DND-41 (cell line): ENCODE measurements around the gene AK5.

Experiments
- CTCF ChIP-seq: IDR thresholded peaks from 2 replicates; pipeline ENCODE4 v1.5.1; 2012; ENCODE audit warnings: borderline replicate concordance, low read length, moderate library complexity, mild to moderate bottlenecking; ENCODE audit not compliant: poor library complexity, severe bottlenecking; ENCODE audit errors: extremely low read depth
- EZH2 ChIP-seq: IDR thresholded peaks from 3 replicates; pipeline ENCODE4 v1.6.1; 2012; ENCODE audit warnings: borderline replicate concordance, low read depth, mild to moderate bottlenecking, moderate library complexity, low read length, inconsistent platforms; ENCODE audit not compliant: severe bottlenecking

- TF ChIP-seq CTCF (no peak), EZH2 (no peak)
These were observed 257.2 kb downstream of the AK5 start for GRCh38 chr1:77538956-77539518.
